HG02840 (cell line): ENCODE measurements around the gene ADAMTSL1.

Experiments
- ATAC-seq: cut with Tn5 transposase; IDR thresholded peaks from one replicate; pipeline ENCODE4 v1.9.1; 2021; ENCODE audit warnings: mild to moderate bottlenecking, moderate library complexity, moderate number of reproducible peaks; ENCODE audit not compliant: unreplicated experiment, low FRiP score

The ADAMTSL1 gene

GRCh38 chr9:18495065-18495464, 21.1 kb downstream of the ADAMTSL1 start:
- ATAC-seq, result no peak

- ATAC-seq, result no peak
Measured at GRCh38 chr9:18496256-18497000, 22.5 kb downstream of the ADAMTSL1 start.

DNA sequence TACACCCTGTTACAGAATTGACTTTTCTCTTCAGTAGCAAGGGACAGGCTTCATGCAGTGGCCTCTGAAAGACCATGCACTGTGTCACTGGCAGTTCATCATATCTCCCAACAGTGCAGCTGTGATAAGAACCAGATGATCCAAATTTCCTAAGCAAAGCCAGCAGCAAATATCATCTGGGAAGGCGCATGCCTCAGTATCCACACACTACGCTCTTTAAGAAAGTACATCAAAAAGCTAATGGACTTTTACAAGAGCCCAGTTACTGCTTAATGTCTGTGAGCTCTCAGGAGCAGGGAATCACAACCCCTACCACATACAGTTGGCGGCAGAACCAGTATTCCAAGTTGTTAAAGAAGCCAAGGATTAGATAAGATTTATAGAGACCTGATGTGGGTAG, 25.1 kb downstream of the ADAMTSL1 start:
- no peak for ATAC-seq

- ATAC-seq, result no peak
Measured at GRCh38 chr9:18499980-18500379, 26.0 kb downstream of the ADAMTSL1 start.

- ATAC-seq, result no peak
Measured at GRCh38 chr9:18500451-18500850, 26.5 kb downstream of the ADAMTSL1 start.

- no peak for ATAC-seq
Measured at GRCh38 chr9:18501949-18502348, 28.0 kb downstream of the ADAMTSL1 start.

GRCh38 chr9:18502546-18502945, 28.6 kb downstream of the ADAMTSL1 start:
- no peak for ATAC-seq

DNA sequence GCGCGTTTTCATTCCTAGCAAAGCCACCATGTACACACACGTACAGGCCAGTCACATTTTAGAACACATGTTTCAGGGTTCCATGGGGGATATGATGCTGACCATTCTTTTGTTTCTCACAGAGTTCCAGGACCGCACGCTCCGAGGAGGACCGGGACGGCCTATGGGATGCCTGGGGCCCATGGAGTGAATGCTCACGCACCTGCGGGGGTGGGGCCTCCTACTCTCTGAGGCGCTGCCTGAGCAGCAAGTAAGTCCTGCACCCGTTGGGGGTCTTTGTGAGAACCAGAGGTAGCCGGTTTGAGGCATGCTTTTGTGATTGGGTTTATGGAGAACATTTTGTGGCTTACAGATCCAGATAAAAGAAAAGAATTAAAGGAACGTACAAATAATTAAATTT, 30.8 kb downstream of the ADAMTSL1 start:
- no peak for ATAC-seq

DNA sequence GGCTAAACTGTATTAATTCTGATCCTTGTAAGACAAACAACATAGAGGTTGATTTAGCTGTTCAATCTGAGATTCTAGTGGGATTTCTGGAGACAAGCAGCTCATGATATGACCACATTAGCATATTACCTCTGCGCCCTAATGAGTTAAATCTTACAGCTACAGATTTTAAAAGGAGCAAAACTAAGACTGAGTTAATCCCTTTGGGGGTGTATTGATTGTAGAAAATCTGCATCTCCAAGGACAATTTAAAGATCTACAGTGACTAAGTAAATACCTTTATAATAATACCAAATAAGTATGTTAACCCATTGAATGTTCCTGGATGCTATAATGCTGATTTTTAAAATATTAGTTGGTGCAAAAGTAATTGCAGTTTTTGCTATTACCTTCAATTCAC, 33.2 kb downstream of the ADAMTSL1 start:
- no peak for ATAC-seq

DNA sequence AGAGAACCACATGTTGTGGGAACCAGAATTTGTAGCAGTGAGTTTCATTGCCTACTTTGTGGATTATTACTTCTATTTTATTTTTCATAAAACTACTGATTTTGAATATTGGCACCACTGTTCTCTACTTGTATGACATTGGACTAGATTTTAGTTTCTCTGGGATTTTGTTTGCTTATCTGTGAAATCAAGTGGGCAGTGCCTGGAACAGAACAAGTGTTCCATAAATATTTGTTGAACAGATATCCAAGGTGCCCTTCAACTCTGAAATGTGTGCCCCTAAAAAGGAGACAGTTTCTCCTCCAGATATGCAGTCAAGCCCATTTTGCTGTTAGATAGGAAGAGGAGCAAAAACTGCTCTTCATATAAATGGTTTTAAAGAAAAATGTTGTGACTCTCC, 42.6 kb downstream of the ADAMTSL1 start:
- ATAC-seq, result no peak

DNA sequence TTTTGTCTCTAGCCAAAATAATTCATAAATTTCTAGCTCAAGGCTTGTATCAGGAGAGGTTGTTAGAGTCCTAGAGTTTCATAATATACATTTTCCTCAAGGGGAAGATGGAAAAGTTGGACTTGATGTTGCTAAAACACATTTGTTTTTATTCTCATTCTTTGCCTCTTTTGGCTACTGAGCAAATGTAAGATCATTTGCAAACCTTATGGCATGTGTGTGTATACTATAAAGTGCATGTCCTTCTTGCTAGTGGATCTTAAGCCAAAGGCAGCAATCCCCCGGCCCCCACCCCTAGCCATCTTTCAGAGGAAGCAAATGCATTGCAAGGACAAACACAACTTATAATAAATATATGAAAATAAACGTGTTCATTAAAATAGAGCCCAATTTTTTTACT, 43.0 kb downstream of the ADAMTSL1 start:
- no peak for ATAC-seq

DNA sequence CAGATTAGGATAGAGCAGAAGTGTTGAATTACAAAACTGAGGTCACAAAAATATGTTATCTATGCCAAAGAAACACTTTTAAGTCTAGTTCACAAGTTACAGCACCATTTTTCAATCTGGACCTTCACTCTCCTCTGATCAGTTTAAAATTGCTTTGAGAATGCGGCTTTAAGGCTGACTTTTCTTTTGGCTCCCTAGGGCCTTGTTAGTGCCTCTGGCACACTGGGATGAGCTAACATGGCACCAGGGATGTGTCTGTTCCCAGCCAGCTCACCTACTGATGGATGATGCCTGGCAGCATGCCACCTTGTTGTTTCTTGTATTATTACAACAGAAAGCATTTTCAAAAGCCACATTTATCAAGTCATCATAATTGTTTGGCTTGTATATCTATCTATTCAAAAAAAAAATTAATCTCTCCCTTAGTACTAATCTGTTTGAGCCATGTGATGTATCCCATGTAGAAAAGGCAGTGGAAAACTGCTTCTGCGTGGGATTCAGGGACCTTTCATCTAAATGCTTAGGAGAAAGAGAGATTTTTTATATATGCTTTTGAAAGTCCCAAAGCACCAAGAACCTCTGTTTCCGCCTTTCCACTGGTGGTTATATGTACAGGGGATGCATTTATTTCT, 46.6 kb downstream of the ADAMTSL1 start:
- no peak for ATAC-seq

GRCh38 chr9:18526685-18527084, 52.7 kb downstream of the ADAMTSL1 start:
- no peak for ATAC-seq

GRCh38 chr9:18531136-18532065, 57.4 kb downstream of the ADAMTSL1 start:
- ATAC-seq, result no peak

DNA sequence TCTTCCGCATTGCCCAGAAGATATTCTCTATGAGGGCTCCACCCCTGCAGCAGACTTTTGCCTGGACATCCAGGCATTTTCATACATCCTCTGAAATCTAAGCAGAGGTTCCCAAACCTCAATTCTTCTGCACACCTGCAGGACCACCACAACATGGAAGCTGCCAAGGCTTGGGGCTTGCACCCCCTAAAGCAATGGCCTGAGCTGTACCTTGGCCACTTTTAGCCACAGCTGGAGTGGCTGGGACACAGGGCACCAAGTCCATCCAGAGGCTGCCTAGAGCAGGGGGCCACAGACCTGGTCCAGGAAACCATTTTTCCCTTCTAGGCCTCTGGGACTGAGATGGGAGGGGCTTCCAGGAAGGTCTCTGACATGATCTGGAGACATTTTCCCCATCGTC, 60.7 kb downstream of the ADAMTSL1 start:
- ATAC-seq, result no peak

DNA sequence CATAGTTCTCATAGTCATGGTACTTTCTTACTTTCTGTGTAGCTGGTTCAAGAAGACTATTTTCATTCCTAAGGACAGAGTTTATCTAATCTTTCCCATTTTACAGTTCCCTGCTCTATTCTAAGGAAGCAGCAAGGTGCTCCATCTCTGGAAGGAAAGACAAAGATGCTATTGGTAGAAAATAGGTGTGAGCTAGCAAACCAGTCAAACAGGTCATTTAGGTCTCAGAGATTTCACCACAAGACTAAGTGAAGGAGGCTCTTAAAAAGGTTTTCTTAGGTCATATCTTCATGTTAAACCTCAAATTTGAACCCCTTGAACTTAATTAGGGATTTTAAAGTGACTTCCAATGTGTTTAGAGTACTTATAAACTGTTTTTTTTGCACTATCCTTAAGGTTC, 62.6 kb downstream of the ADAMTSL1 start:
- ATAC-seq, result no peak

GRCh38 chr9:18539203-18539693, 65.3 kb downstream of the ADAMTSL1 start:
- ATAC-seq, result no peak

GRCh38 chr9:18542837-18543405, 69.0 kb downstream of the ADAMTSL1 start:
- no peak for ATAC-seq

DNA sequence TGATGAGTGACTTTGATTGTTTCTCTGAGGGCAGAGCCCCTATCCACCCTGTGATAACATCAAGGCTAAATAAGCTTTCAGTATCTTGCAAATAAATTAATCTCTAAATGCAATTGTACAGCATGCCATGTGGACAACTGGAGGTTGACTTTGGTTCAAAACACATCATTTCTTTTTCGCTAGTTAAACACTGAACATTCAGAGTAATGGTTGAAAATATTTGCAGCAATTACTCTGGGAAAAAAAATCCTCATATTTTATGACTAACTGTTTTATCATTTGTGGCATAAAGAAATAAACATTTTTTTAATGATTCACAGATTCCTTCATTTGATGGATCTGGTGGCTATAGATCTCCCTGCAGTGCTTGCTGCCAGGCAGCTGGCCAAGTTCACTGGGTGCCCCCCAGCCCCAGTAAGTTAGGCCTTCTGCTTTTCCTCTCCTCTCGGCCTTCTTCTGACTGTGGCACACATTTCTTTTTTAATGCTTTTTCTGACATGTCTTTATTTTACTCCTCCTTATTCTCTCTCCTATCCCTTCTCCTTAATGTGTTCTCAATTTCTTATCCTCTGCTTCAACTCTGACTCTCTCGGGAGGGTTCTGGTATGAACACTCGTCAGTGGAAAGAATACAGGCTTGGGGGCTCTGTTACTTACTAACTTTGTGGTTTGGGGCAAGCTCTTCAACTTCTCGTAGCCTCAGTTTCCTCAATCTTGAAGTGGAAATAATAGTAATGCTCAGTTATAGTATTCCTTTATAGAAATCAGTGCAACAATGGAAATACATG, 69.6 kb downstream of the ADAMTSL1 start:
- ATAC-seq, result no peak

DNA sequence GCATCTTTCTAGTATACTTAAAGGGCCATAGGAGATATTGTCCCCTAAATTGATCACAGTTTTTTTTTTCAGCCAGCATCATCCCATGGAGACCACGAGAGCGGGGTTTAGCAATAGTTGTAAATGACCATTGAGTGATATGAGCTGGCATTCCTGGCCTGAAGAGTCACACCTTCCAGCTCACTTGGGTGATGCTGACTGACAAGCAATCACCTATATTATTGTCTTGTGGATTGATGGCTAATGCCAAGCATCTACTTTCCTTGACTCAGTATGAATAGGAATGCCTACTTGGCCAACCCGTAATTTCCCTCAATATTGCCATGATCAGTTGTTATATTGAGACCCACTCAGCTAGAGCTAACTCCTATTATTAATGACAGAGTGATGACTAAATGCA, 70.5 kb downstream of the ADAMTSL1 start:
- no peak for ATAC-seq
